Uterus (tissue), 4 donors: ENCODE results near the gene LRRC25. TPM values are rescaled to one million over a fixed set of nuclear protein-coding genes. Genes with fewer than 3 reads are reported as not detected.

ENCODE experiments used
- DNase-seq, 2 donors: peaks; one replicate each; pipeline ENCODE4 v3.0.0-alpha.2; 2019 to 2020
- H3K27ac ChIP-seq, 2 donors: fragments of 200-600 bp; sonication (generic); 1 replicate in 1 of 2; 2 replicates in 1 of 2; pipeline ENCODE4 v1.5.1; 2016 to 2018
- H3K27me3 ChIP-seq, 2 donors: fragments of 200-600 bp; sonication (generic); one replicate each; pipeline ENCODE4 v1.5.1; 2018 to 2019; ENCODE audit warnings: control low read depth in 1 of 2
- H3K36me3 ChIP-seq, 2 donors: fragments of 200-600 bp; sonication (generic); one replicate each; pipeline ENCODE4 v1.5.1; 2019; ENCODE audit warnings: control low read depth in 1 of 2
- H3K4me1 ChIP-seq, 2 donors: fragments of 200-600 bp; sonication (generic); one replicate each; pipeline ENCODE4 v1.5.1; 2018 to 2019; ENCODE audit warnings: control low read depth in 1 of 2
- H3K4me3 ChIP-seq, 2 donors: fragments of 200-600 bp; sonication (generic); 1 replicate in 1 of 2; 2 replicates in 1 of 2; pipeline ENCODE4 v1.5.1; 2018 to 2019; ENCODE audit warnings: mild to moderate bottlenecking in 1 of 2
- H3K9me3 ChIP-seq, 2 donors: fragments of 200-600 bp; sonication (generic); one replicate each; pipeline ENCODE4 v1.5.1; 2019; ENCODE audit warnings: control low read depth in 1 of 2
- POLR2A ChIP-seq, 2 donors: fragments of 450-650 bp; IDR thresholded peaks; one replicate each; pipeline ENCODE4 v1.6.1; 2016; ENCODE audit warnings: antibody characterized with exemption in 2 of 2, mild to moderate bottlenecking in 1 of 2, moderate library complexity in 1 of 2
- intact Hi-C: fragments of 100-400 bp; cut with DNase I; formaldehyde crosslinking; loops from one replicate; pipeline ENCODE4 v1.15.1; 2023; ENCODE audit warnings: low total_unique reads
- total RNA-seq, 4 donors: library from RNA; depleted of rRNA in 3 of 4; stranded (reverse); fragments of >200 nt in 3 of 4; gene quantifications; one replicate each; pipeline versions ENCODE4 v1.1.0 to v1.2.4, GENCODE V29; 2014 to 2023
- TF ChIP-seq, protein P1 (sequence below), 4 experiments: fragments of 200-600 bp in 2 of 4; fragments of 450-650 bp in 2 of 4; sonication (generic) in 2 of 4; IDR thresholded peaks; one replicate each; pipeline ENCODE4 v1.5.1; 2016 to 2019; ENCODE audit warnings: antibody characterized with exemption in 4 of 4, mild to moderate bottlenecking in 2 of 4, moderate library complexity in 1 of 4
- donor health status: DM: yes; HTN: yes; CAD: no.

Gene LRRC25
- 1 to 10 TPM in 2 of 4 donors, under 1 TPM in 1, not detected in 1; 0.51 to 2.3 (median 1.9) TPM for total RNA-seq

DNA sequence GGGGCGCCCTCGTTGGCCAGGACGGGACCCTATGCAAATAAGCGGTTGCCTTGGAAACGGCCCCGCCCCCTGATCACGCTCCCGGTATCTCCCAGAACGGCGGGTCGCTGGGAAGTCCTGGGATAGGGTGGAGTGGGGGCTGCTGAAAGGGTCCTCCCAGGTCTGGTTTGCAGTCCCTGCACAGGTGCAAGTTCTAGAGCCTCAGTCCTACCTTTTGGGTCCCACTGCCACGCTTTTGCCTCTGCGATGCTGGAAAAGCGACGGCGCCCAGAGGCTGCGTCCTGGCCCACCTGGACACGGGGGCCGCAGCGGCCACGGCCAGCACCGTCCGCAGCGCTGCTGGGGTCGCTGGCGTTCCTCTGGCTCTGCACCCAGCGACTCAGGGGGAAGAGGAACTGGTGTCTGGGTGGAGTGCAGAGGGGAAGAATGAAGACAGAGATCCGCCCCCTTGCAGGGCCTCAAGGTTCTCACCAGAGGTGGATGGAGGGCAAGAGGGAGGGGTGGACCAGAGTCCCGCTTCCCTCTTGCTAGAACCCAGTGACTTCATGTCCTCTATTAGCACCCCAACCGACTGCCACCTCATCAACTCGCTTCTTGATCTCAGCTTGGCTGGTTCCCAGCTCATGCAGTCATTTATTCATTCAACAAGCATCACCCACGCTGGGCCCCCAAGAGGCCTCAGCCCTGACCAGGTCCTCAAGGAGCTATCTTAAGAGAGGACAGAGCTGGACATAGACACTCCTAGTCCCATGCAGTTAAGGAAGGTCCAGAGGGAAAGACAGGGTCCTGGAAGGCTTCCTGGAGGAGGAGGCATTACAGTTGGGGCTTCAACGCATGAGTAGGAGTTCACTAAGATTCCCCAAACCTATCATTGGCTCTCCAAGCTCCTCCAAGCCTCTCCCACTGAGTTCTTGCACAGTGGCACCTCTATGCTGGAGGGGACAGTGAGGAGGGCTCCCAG lies at the start of gene LRRC25:
Gene LRRC25, minus strand, starts transcription at position 381 of the 961 bp plus-strand sequence. CDS start 659 bp downstream, outside the sequence.
- intact Hi-C loops = no loop called here
- H3K4me3 ChIP-seq = no peak within 1 kb of the TSS
- DNase-seq = no peak

DNA sequence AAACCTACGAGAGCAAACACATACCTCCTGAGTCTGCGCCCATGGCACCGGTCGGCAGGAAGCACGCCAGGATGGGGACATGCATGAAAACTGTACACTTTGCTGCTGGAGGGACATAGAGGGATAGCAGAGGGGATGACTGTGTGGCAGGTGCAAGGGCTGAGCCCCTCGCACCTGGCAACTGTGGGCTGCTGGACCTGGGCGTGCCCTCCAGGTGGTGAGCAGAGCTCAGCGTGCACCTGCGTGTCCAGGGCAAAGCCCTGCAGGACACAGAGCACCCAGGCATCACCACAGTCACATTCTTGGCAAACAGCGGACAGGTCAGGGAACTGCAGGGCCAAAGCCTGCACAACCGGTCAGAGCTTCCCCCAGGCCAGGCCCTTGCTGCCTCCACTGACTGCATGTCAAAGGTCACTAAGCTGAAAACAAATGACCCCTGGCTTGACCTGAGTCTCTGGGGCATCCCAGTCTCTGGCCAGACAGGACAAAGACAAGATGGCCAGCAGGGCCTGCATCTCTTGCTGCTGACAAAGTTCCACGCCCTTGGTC lies 49.5 kb upstream of the LRRC25 start:
- H3K4me3 ChIP-seq = no peak overlapping the region
- H3K9me3 ChIP-seq = no peaks in the 10 kb centered on the region
- H3K27ac ChIP-seq = no peak overlapping the region
- no peak for TF ChIP-seq POLR2A (IDR thresholded peaks at IDR 0.05)
- TF ChIP-seq, protein P1, sequence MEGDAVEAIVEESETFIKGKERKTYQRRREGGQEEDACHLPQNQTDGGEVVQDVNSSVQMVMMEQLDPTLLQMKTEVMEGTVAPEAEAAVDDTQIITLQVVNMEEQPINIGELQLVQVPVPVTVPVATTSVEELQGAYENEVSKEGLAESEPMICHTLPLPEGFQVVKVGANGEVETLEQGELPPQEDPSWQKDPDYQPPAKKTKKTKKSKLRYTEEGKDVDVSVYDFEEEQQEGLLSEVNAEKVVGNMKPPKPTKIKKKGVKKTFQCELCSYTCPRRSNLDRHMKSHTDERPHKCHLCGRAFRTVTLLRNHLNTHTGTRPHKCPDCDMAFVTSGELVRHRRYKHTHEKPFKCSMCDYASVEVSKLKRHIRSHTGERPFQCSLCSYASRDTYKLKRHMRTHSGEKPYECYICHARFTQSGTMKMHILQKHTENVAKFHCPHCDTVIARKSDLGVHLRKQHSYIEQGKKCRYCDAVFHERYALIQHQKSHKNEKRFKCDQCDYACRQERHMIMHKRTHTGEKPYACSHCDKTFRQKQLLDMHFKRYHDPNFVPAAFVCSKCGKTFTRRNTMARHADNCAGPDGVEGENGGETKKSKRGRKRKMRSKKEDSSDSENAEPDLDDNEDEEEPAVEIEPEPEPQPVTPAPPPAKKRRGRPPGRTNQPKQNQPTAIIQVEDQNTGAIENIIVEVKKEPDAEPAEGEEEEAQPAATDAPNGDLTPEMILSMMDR (IDR thresholded peaks at IDR 0.05) = no peak
- no peak for DNase-seq
- no peaks in the 10 kb centered on the region for H3K27me3 ChIP-seq
- no peaks in the 10 kb centered on the region for H3K36me3 ChIP-seq
- intact Hi-C loops = loop anchor here (10.0 kb wide), 1 partner anchor 128 kb away; the partner anchor contains the start of gene UBA52
- H3K4me1 ChIP-seq = peaks cover 0 to 4% of the 10 kb centered on the region in 2 donors

More for the DNA sequence above, at the start of gene LRRC25:
- Histone ChIP-seq H3K4me1 (no peaks in the 10 kb centered on the region), H3K27ac (no peak within 1 kb of the TSS), H3K27me3 (peaks cover 6% of the 10 kb centered on the region in 2 donors), H3K36me3 (no peaks in the 10 kb centered on the region), H3K9me3 (no peaks in the 10 kb centered on the region)
- no peak for TF ChIP-seq POLR2A (IDR thresholded peaks at IDR 0.05)
- TF ChIP-seq, protein P1 (IDR thresholded peaks at IDR 0.05) = no peak

DNA sequence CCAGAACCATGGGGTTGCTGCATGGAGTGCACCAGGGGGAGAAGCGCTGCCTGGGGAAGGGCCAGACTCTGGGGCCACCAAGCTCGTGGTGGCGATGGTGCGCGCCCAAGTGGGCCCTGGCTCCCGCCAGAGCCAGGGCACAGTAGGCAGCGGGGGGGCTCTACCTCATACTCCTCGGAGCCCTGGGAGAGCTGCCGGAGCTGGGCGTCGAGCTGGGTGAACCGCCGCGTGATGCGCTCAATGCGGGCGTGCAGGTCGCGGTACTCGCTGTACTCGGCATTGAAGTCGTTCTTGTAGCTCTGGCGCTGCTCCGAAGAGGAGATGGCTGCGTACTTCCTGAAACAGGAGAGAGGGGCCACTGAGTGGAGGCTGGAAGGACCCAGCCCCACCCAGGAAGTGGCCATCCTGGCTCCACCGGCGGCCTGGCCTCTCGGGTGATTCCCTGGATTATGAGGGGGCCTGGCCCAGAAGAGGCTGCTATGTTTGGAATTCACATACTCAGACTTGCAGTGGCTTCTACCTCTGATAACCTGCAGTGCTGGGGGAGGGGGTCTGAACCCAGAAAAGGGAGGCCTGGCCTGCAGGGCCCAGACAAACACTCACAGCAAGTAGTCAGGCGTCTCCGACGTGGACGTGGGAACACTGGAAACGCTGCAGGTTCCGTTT lies 48.9 kb upstream of the LRRC25 start:
- Histone ChIP-seq H3K4me1 (peaks cover 0 to 1% of the 10 kb centered on the region in 2 donors), H3K27me3 (no peaks in the 10 kb centered on the region), H3K9me3 (no peaks in the 10 kb centered on the region), H3K36me3 (no peaks in the 10 kb centered on the region), H3K27ac (no peak overlapping the region), H3K4me3 (no peak overlapping the region)
- intact Hi-C loops = loop anchor here (10.0 kb wide), 1 partner anchor 129 kb away; the partner anchor contains the start of gene UBA52
- no peak for DNase-seq
- TF ChIP-seq, protein P1 (IDR thresholded peaks at IDR 0.05) = no peak
- TF ChIP-seq POLR2A (IDR thresholded peaks at IDR 0.05) = no peak

DNA sequence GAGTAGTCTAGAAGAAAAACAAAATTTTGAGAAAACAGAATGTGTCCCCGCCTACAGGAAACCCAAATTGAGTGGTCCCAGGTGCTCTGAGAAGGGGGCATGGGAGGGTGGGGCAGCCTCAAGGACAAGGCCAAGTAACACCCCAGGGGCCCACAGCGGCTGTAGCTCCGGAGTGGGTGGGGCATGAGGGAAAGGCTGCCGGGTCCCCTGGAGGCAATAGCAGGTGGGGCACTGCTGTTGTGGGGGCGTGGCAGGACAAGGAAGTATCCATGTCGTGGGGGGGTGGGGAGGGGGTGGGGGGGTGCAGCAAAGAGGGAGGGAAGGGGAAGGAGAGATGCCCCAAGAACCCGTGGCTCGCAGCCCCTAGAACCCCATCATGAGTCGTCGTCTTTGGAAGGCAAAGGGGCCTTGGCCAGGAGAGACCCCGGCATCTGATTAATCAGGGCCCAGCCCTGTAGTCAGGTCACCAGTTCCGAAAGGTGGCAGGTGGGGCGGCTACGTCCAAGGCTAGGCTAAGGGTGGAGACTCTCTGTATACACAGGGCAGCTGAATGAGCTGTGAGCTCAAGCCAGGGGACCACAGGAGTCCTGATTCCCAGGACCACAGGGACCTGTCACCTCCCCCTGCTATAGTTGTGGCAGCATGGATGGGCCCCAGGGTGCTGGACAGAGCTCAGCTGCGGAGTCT lies 48.0 kb upstream of the LRRC25 start:
- no peaks in the 10 kb centered on the region for H3K4me1 ChIP-seq
- no peak for DNase-seq
- no peaks in the 10 kb centered on the region for H3K27me3 ChIP-seq
- H3K36me3 ChIP-seq = no peaks in the 10 kb centered on the region
- H3K9me3 ChIP-seq = no peaks in the 10 kb centered on the region
- TF ChIP-seq, protein P1 (IDR thresholded peaks at IDR 0.05) = no peak
- no peak for TF ChIP-seq POLR2A (IDR thresholded peaks at IDR 0.05)
- H3K4me3 ChIP-seq = no peak overlapping the region
- no peak overlapping the region for H3K27ac ChIP-seq
- intact Hi-C loops = loop anchor here (10.0 kb wide), 1 partner anchor 129 kb away; the partner anchor contains the start of gene UBA52
